ENCODE data around the gene S1PR4.

The S1PR4 gene

DNA sequence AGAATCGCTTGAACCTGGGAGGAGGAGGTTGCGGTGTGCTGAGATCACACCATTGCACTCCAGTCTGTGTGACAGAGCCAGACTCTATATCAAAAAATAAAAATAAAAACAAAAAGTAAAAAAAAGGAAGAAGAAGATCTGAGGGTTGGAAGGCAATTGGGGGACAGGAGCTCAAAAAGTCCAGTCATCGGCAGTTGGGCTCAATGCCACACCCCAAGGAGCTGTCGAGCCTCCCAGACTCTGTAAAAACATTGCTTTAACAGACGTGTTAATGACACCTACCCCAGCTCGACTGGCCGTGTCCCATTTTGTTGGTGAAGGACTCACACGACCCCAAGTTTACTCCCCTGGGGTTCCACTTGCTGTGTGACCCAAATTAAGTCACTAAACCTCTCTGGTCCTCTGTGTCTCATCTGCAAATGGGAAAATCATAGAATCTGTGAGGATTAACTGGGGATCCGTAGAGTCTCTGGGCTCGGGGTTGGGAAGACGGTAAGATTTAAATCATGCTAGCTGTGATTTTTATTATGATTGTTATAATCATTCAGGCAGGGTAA is 35.7 kb upstream of the S1PR4 start:
- H3K9me3 ChIP-seq (ENCODE audit: control insufficient read depth in 1 of 2, low read length in 2 of 2), result no peaks in the 10 kb centered on the region
- H3K4me3 ChIP-seq (ENCODE audit: low read depth in 1 of 2, low read length in 2 of 2), result no peak overlapping the region
- H3K27me3 ChIP-seq (ENCODE audit: low read depth, low read length), result no peaks in the 10 kb centered on the region
- no peaks in the 10 kb centered on the region for H3K36me3 ChIP-seq (ENCODE audit: control insufficient read depth in 1 of 2, insufficient read depth in 2 of 2, low read length in 2 of 2)
- no peak overlapping the region for H3K27ac ChIP-seq (ENCODE audit: low read length)
- no peaks in the 10 kb centered on the region for H3K4me1 ChIP-seq (ENCODE audit: control insufficient read depth in 1 of 2, insufficient read depth in 2 of 2, low read length in 2 of 2)

DNA sequence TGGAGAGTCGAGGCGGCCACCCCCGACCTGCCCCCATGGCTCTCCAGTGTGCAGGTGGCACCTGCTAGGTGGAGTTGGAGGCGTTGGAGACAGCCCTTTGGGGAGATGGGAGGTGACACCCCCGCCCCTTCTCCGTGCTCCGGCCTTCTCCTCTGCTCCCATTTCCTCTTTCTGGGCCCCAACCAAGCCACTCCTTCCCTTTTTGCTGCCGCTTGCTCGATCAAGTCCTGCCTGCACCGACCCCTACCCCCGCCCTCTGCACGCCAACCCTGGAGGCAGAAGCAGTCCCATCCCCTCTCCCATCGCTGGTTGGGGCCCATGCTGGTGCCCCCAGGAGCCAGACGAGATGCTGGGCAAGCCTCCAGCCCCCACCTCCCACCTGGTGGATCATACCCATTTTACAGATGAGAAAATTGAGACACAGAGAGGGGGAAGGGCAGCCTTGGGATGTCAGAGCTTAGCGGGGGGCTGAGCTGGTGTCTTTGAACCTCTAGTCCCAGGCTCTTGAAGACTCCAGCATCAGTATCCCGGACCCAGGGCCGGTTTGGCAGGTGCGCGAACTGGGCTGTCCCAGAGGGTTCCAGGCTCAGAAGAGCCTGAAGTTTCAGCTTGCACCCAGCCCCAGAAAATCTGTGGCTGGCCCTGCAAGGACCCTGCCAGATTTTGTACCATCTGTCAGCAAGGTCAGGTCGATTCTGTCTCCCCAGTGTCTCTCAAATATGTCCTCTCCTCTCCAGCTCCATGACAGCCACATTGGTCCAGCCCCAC is 32.5 kb upstream of the S1PR4 start:
- no peaks in the 10 kb centered on the region for H3K36me3 ChIP-seq (ENCODE audit: control insufficient read depth in 1 of 2, insufficient read depth in 2 of 2, low read length in 2 of 2)
- no peaks in the 10 kb centered on the region for H3K27me3 ChIP-seq (ENCODE audit: low read depth, low read length)
- no peak overlapping the region for H3K4me3 ChIP-seq (ENCODE audit: low read depth in 1 of 2, low read length in 2 of 2)
- H3K4me1 ChIP-seq (ENCODE audit: control insufficient read depth in 1 of 2, insufficient read depth in 2 of 2, low read length in 2 of 2), result no peaks in the 10 kb centered on the region
- H3K27ac ChIP-seq (ENCODE audit: low read length), result no peak overlapping the region
- H3K9me3 ChIP-seq (ENCODE audit: control insufficient read depth in 1 of 2, low read length in 2 of 2), result no peaks in the 10 kb centered on the region

DNA sequence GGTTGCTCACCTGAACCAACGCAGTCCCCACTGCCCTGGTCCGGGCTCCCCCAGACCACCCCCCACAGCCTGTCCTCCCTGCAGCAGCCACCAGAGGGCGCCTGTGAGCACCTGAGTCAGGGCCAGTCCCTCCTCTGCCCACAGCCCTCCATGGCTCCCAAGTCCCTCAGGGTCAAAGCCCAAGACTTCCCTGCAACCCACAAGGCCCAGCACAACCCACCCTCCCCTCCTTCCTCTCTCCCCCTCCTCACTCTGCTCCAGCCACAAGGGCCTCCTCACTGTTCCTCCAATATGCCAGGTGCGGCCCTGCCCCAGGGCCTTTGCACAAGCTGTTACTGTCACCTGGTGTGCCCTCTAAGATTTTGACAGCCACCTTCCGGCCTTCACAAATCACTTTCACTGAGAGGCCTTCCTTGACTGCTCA is 31.9 kb upstream of the S1PR4 start:
- Histone ChIP-seq H3K27me3 (ENCODE audit: low read depth, low read length) (no peaks in the 10 kb centered on the region), H3K9me3 (ENCODE audit: control insufficient read depth in 1 of 2, low read length in 2 of 2) (no peaks in the 10 kb centered on the region), H3K36me3 (ENCODE audit: control insufficient read depth in 1 of 2, insufficient read depth in 2 of 2, low read length in 2 of 2) (no peaks in the 10 kb centered on the region), H3K4me1 (ENCODE audit: control insufficient read depth in 1 of 2, insufficient read depth in 2 of 2, low read length in 2 of 2) (no peaks in the 10 kb centered on the region), H3K4me3 (ENCODE audit: low read depth in 1 of 2, low read length in 2 of 2) (no peak overlapping the region), H3K27ac (ENCODE audit: low read length) (no peak overlapping the region)

DNA sequence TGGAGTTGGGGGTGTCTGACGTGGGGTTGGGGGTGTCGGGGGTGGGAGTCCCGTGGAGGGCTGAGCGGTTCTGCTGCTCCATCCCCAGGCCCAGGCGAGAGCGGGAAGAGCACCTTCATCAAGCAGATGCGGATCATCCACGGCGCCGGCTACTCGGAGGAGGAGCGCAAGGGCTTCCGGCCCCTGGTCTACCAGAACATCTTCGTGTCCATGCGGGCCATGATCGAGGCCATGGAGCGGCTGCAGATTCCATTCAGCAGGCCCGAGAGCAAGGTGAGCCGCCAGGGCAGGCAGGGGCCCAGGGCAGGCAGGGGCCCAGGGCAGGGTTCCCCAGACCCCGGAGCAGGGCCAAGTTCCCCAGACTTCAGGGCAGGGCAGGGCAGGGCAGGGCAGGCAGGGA is 30.1 kb upstream of the S1PR4 start:
- Histone ChIP-seq H3K4me3 (ENCODE audit: low read depth in 1 of 2, low read length in 2 of 2) (no peak overlapping the region), H3K36me3 (ENCODE audit: control insufficient read depth in 1 of 2, insufficient read depth in 2 of 2, low read length in 2 of 2) (no peaks in the 10 kb centered on the region), H3K9me3 (ENCODE audit: control insufficient read depth in 1 of 2, low read length in 2 of 2) (no peaks in the 10 kb centered on the region), H3K27ac (ENCODE audit: low read length) (no peak overlapping the region), H3K27me3 (ENCODE audit: low read depth, low read length) (no peaks in the 10 kb centered on the region), H3K4me1 (ENCODE audit: control insufficient read depth in 1 of 2, insufficient read depth in 2 of 2, low read length in 2 of 2) (no peaks in the 10 kb centered on the region)

DNA sequence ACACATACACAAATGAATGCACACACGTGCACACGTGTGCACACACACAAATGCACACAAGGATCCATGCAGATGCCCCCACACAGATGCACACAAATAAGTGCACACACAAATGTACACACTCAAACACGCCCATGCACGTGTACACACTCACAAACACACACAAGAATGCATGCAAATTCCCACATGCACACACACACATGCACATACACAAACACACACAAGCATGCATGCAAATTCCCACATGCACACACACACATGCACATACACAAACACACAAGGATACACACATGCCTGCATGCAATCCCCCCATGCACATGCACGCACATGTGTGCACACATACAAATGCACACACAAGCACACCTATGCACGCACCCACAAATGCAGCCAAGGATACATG is 29.5 kb upstream of the S1PR4 start:
- Histone ChIP-seq H3K4me1 (ENCODE audit: control insufficient read depth in 1 of 2, insufficient read depth in 2 of 2, low read length in 2 of 2) (no peaks in the 10 kb centered on the region), H3K27me3 (ENCODE audit: low read depth, low read length) (no peaks in the 10 kb centered on the region), H3K36me3 (ENCODE audit: control insufficient read depth in 1 of 2, insufficient read depth in 2 of 2, low read length in 2 of 2) (no peaks in the 10 kb centered on the region), H3K4me3 (ENCODE audit: low read depth in 1 of 2, low read length in 2 of 2) (no peak overlapping the region), H3K27ac (ENCODE audit: low read length) (no peak overlapping the region), H3K9me3 (ENCODE audit: control insufficient read depth in 1 of 2, low read length in 2 of 2) (no peaks in the 10 kb centered on the region)

DNA sequence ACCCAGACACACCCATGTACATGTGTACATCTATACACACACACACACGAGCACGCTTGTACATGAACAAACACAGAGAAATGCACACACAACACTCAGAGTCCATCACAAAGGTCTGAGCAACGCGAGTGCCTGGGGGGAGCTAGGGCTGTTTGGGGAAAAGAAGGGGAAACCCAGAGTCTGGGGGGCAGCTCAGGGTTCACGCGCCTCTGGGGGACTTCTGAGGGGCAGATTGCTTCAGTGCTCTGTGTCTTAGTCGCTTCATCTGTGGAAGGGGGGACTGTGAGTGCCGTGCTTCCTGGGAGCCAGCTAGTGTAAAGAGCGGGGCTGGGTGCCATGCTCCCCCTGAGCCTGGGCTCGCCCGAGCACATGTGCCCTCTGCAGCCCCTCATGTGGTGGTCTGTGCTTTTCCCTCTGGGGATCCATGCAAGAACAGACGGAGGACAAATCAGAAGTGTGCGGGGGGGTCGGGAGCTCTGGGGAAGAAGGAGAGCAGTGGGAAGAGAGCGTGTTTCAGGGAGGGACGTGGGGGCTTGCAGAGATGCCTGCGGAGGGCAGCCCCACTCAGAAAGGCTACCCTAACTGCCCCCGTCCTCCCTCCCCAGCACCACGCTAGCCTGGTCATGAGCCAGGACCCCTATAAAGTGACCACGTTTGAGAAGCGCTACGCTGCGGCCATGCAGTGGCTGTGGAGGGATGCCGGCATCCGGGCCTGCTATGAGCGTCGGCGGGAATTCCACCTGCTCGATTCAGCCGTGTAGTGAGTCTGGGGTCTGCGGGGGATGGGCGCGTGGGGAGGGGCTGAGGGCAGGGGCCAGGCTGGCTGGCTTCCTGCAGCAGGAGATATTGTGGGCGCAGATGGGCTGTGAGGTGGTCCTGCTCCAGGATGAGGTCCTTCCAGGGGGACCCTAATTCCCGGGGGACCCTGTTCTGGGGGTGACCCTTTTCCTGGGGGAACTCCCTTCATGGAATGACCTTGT is 28.8 kb upstream of the S1PR4 start:
- Histone ChIP-seq H3K27me3 (ENCODE audit: low read depth, low read length) (no peaks in the 10 kb centered on the region), H3K36me3 (ENCODE audit: control insufficient read depth in 1 of 2, insufficient read depth in 2 of 2, low read length in 2 of 2) (no peaks in the 10 kb centered on the region), H3K4me3 (ENCODE audit: low read depth in 1 of 2, low read length in 2 of 2) (no peak overlapping the region)

DNA sequence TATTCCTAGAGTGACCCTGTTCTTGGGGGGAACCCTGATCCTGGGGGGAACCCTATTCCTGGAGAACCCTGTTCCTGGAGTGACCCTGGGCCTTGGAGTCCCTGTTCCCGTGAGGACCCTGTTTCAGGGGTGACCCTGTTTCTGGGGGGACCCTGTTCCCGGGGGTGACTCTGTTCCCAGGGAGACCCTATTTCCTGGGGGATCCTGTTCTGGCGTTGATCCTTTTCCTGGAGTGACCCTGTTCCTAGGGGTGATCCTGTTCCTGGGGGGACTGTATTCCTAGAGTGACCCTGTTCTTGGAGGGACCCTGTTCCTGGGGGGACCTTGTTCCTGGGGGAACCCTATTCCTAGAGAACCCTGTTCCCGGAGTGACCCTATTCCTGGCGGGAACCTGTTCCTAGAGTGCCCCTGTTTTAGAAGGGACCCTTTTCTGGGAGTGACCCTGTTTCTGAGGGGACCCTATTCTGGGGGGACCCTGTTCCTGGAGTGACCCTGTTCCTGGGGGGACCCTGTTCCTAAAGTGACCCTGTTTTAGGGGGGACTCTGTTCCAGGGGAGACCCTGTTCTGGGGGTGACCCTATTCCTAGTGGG is 27.7 kb upstream of the S1PR4 start:
- no peaks in the 10 kb centered on the region for H3K27me3 ChIP-seq (ENCODE audit: low read depth, low read length)
- no peak overlapping the region for H3K27ac ChIP-seq (ENCODE audit: low read length)
- no peak overlapping the region for H3K4me3 ChIP-seq (ENCODE audit: low read depth in 1 of 2, low read length in 2 of 2)
- H3K4me1 ChIP-seq (ENCODE audit: control insufficient read depth in 1 of 2, insufficient read depth in 2 of 2, low read length in 2 of 2), result no peaks in the 10 kb centered on the region
- H3K36me3 ChIP-seq (ENCODE audit: control insufficient read depth in 1 of 2, insufficient read depth in 2 of 2, low read length in 2 of 2), result no peaks in the 10 kb centered on the region
- no peaks in the 10 kb centered on the region for H3K9me3 ChIP-seq (ENCODE audit: control insufficient read depth in 1 of 2, low read length in 2 of 2)

More for the DNA sequence above, 28.8 kb upstream of the S1PR4 start:
- Histone ChIP-seq H3K27ac (ENCODE audit: low read length) (no peak overlapping the region), H3K4me1 (ENCODE audit: control insufficient read depth in 1 of 2, insufficient read depth in 2 of 2, low read length in 2 of 2) (no peaks in the 10 kb centered on the region), H3K9me3 (ENCODE audit: control insufficient read depth in 1 of 2, low read length in 2 of 2) (no peaks in the 10 kb centered on the region)

DNA sequence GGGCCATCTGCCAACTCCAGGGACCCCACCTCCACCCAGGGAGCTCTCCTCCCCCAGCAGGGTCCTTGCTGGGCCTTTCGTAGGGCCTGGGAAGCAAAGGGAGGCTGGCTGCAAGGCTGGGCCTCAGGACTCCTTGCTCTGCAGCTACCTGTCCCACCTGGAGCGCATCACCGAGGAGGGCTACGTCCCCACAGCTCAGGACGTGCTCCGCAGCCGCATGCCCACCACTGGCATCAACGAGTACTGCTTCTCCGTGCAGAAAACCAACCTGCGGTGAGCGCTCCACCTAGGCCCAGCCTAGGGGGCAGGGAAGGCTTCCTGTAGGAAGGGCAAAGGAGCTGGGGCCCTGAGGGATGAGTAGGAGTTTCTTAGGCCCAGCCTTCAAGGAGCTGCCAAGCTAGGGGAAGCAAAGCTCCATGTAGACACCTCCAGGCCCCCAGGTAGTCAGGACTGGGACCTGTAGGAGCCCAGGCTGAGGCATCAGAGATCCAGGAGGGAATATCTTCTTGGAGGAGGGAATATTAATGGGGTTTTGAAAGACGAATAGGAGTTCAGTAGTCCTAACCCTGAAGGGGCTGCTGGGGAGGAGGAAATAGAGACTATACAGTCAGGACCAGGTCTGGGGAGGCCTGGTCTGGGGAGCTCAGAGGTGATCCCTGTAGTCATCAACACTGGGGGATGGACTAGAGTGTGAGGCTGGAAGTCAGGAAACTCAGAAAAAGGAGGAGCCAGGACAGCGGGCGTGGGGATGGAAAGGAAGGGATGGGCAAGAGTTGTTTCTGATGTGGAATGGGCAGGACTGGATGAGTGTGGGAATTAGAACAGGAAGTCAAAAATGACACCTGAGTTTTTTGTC is 26.8 kb upstream of the S1PR4 start:
- Histone ChIP-seq H3K36me3 (ENCODE audit: control insufficient read depth in 1 of 2, insufficient read depth in 2 of 2, low read length in 2 of 2) (no peaks in the 10 kb centered on the region), H3K4me1 (ENCODE audit: control insufficient read depth in 1 of 2, insufficient read depth in 2 of 2, low read length in 2 of 2) (no peaks in the 10 kb centered on the region), H3K4me3 (ENCODE audit: low read depth in 1 of 2, low read length in 2 of 2) (no peak overlapping the region), H3K9me3 (ENCODE audit: control insufficient read depth in 1 of 2, low read length in 2 of 2) (no peaks in the 10 kb centered on the region), H3K27me3 (ENCODE audit: low read depth, low read length) (no peaks in the 10 kb centered on the region), H3K27ac (ENCODE audit: low read length) (no peak overlapping the region)

DNA sequence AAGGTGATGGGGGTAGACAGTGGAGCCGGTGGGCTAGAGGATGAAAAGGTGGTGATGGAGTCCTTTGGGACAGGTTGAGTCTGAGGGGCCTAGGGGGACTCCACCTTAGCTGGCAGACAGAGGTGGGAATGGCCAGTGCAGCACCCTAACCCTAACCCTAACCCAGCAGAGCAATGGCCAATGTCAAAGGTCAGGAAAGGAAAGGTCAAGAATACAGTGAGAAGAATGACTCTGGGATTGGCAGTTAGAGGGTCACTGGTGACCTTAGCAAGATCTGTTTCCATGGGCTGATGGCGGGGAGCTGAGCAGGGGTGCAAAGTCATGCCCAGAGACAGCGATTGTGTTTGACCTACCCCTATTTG is 26.2 kb upstream of the S1PR4 start:
- H3K9me3 ChIP-seq (ENCODE audit: control insufficient read depth in 1 of 2, low read length in 2 of 2), result no peaks in the 10 kb centered on the region
- H3K27me3 ChIP-seq (ENCODE audit: low read depth, low read length), result no peaks in the 10 kb centered on the region
- H3K4me1 ChIP-seq (ENCODE audit: control insufficient read depth in 1 of 2, insufficient read depth in 2 of 2, low read length in 2 of 2), result no peaks in the 10 kb centered on the region
- no peak overlapping the region for H3K27ac ChIP-seq (ENCODE audit: low read length)
- no peak overlapping the region for H3K4me3 ChIP-seq (ENCODE audit: low read depth in 1 of 2, low read length in 2 of 2)
- no peaks in the 10 kb centered on the region for H3K36me3 ChIP-seq (ENCODE audit: control insufficient read depth in 1 of 2, insufficient read depth in 2 of 2, low read length in 2 of 2)

DNA sequence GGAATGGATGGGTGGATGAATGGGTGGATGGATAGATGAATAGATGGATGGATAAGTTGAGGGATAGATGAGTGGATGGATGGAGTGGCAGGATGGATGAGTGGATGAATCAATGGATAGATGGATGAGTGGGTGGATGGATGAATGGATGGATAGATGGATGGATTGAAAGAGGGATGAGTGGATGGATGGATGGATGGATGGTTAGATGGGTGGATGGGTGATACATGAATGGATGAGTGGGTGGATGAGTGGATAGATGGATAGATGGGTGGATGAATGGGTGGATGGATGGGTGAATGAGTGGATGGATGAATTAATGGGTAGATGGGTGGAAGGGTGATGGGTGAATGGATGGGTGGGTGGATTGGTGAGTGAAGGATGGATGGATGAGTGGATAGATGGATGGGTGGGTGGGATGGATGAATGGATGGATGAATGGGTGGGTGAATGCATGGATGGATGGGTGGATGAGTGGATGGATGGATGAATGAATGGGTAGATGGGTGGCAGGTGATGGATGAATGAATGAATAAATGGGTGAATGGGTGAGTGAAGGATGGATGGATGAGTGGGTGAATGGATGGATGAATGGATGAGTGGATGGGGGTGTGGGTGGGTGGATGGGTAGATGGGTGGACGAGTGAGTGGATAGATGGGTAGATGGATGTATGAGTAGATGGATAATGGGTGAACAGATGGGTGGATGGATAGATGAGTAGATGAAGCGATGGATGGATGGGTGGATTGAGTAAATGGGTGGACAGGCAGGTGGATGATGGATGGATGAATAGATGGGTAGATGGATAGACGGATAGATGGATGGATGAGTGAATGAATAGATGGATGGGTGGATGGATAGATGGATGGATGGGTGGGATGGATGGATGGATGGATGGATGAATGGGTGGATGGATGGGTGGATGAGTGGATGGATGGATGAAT is 25.0 kb upstream of the S1PR4 start:
- Histone ChIP-seq H3K4me3 (ENCODE audit: low read depth in 1 of 2, low read length in 2 of 2) (no peak overlapping the region), H3K4me1 (ENCODE audit: control insufficient read depth in 1 of 2, insufficient read depth in 2 of 2, low read length in 2 of 2) (no peaks in the 10 kb centered on the region), H3K27me3 (ENCODE audit: low read depth, low read length) (no peaks in the 10 kb centered on the region), H3K9me3 (ENCODE audit: control insufficient read depth in 1 of 2, low read length in 2 of 2) (no peaks in the 10 kb centered on the region), H3K27ac (ENCODE audit: low read length) (no peak overlapping the region), H3K36me3 (ENCODE audit: control insufficient read depth in 1 of 2, insufficient read depth in 2 of 2, low read length in 2 of 2) (no peaks in the 10 kb centered on the region)
